Measurements from ENCODE around the gene NKAIN2.
"Not testable (repeated sequence)": the region's sequence is repeated elsewhere in the genome, so short reads cannot be mapped to it uniquely, and the experiment has no call there.

NKAIN2 gene

DNA sequence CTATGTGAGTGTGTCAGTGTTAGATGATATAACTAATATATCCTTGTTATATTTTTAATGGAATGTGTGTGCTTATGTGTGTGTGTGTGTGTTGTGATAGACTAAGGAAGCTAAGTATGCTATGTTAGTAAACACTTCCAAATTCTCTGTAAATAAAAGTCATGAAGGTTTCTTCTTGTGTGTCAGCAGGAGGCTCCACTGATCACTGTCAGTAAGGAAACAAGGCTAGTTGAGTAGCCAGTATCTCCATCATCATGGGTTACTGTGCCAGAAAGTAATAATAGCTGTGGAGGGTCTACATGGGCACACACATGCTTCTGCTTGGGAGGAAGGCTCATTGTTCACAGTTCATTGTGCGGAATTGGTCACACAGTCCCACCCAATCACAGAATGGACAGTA lies 855.8 kb downstream of the NKAIN2 start:
- DNase-seq = no peak

DNA sequence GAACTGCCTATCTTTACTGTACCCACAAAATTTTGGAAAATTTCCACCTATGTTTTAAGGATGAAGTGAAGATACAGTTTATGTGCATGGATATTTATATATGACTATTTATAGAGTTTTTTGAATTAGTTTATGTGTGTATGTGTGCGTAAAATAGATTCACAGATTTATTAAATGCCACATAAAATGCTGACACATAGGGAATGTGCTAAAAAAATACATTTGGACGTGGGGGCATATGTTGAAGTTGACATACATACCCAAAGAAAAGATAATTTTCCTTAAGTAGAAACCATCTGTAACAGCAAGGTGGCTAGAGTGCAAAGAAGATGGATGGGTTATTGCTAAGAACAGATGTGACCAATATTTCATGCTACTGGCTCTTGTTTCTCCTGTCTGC lies 856.5 kb downstream of the NKAIN2 start:
- no peak for DNase-seq

DNA sequence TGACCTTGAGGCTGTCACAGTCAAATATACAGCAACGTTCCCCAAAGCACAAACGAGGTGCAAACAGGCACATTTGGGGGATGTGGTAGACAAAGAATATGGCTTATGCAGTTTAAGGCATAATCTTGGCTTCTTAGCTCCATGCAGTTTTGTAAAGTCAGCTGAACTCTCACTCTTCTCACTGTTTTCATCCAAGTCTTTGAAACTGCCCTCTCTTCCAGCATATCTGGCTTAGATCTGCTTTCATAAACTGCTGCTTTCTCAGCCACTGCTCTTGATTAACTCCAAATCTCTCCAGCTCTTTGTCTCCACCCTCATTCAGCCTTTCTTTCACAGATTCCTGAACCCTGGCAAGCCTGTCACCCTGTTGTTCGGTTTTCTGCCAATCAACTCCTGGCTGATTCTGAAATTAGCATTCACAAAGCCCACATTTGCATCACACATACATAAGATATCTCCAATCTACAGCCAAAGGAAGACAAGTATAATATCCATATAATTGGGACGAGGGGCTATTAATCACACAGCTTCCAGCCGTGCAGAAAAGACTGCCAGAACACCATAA lies 857.5 kb downstream of the NKAIN2 start:
- no peak for DNase-seq

DNA sequence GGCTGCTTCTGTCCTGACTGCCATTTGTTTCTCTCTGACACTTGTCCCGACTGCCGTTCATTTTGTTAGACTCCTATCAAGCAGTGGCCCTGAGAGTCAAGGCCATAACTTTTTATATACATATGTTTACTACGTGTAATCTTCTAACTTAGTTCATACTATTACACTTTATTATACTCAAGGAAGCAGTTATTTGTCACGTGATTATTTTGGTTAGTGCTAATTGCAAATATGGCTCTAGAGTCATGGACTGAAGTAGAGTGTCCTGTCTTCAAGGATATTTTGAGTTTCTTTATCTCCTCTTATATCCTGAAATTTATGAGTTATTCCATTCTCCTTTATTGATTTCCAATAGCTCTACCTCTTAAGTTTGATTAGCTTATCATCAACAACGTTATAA lies 864.4 kb downstream of the NKAIN2 start:
- DNase-seq = no peak

DNA sequence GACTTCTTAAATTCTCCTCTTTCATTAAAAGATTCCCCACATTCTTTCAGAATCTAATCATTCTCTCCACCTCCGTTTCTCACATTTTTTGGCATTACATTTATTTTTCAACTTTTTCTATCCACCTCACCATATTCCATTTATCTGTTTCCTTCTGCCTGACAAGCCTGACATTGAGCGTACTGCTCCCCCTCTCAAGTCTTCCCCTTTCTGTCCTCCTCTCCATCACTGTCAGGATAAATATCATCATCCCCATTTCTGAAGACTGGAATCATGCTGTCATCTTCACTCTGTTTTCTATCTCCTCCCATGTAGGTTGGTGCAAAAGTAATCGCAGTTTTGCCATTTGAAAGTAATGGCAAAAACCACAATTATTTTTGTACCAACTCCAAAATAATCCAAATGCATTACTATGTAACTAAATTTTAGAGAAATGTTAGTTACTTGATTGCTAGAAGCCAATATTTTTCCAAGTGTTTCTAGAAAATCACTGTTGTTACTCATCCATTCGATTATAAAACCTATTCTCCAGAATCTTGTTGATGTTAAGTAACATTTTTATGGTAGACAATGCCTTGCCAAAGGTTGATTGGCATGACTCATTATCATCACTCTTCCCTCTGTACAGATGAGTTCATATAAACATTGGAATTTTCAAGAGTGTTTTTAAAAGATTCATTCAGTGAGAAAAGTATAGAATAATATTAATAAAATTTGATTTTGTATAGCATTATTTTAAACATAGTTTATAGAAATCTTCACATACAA lies 866.2 kb downstream of the NKAIN2 start:
- DNase-seq = no peak

DNA sequence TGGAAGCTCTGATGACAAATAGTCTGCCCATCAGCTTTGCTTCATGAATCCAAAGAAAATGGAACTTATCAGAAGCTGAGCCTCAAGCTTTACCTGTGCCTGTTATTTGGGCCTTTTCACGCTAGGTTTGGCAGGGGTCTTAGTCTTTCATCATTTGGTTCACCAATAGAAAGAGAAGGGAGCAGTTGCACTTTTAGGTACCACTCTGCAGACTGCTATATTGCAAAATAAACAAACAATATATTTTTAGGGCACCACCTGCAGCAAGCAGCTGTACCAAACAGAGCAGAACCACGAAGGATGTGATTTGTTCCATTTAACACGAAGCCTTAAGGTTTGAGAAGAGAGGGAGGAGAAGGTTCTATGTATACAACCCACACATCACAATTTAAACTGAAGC lies 867.1 kb downstream of the NKAIN2 start:
- no peak for DNase-seq

DNA sequence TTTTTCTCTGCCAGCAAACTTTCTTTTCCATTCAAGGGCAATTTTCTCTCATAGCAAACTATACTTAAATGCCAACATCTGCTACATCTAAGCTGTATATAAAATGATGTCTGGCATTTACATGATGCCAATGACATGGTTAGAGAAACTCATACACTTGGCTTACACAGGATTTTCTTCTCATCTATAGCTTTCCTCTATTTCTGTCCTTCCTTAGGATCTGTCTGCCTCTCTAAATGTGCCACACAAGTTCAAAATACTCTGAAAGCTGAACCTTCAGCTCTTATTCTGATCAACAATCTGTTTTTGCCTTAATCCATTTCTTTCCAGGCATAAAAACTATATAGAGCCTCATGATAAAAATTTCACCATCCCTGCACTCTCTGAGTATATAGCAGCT lies 867.7 kb downstream of the NKAIN2 start:
- DNase-seq = no peak

DNA sequence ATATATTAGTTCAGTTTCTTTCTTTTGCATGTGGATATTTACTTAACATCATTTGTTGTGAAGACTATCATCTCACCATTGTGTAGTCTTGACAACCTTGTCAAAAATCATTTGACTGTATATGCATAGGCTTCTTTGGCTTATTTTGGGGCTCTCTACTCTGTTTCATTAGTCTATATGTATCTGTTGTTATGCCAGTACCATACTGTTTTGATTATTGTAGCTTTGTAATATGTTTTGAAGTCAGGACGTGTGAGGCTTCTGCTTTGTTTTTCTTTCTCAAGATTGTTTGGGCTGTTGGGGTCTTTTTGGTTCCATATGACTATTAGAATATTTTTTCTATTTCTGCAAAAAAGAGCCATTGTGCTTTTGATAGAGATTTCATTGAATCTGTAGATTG lies 870.4 kb downstream of the NKAIN2 start:
- no peak for DNase-seq

DNA sequence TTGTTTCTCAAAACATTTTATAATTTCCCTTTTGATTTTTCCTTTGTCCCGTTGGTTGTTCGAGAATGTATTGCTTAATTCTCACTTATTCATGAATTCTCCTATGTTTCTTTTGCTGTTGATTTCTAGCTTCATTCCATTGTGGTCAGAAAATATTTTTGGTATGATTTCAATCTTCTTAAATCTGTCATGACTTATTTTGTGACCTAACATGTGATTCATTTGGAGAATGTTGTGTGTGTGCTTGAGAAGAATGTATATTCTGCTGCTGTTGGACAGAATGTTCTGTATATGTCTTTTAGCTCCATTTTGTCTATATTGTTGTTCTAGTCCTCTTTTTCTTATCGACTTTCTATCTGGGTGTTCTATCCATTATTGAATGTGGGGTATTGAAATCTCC lies 872.4 kb downstream of the NKAIN2 start:
- DNase-seq = no peak

DNA sequence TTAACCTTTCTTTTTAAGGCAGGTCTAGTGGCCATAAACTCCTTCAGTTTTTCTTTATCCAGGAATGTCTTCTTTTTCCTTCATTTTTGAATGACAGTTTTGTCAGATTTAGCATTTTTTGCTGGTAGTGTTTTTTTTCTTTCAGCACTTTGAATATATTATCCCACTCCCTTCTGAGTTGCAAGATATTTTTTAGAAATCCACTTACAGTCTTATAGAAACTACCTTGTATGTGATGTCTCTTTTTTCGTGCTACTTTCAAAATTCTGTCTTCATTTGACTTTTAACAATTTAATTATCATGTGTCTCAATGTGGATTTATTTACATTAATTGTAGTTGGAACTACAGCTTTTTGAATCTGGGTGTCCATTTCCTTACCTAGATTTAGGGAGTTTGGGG lies 874.2 kb downstream of the NKAIN2 start:
- DNase-seq = no peak

DNA sequence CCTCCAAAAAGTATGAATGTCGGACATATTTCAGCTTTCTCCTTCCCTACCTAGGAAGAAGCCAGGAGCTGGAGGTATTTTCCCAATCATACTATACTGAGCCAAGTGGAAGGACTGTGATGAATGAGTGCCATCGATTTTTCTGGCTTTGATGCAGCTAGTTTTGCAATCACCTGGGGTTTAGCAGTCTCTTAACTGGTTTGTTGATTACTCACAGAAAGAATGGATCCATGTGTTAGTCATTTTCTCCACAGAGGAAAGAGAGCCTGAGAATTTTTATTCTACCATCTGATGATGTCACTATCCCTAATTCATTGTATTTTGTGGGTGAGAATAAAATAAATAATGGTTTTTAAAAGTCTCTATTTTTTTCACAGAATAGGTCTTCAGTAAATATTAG lies 875.7 kb downstream of the NKAIN2 start:
- DNase-seq = no peak

DNA sequence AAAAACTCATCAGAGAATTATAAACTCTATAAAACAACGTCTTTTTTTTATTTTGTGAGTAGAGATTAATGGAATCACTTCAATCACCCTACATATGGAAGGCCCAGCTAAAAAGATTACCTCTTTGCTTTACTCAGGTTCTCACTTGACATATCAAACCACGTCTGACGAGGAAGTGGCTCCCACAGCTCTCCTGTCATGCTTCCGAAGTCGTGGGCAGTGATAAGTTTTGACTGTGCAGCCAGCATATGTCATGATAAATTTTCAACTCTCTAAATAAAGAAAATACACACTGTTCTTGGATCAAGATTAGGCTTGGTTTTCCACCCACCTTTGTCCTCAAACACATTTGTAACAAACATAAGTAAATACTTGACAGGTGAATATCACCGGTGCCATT lies 879.1 kb downstream of the NKAIN2 start:
- DNase-seq = no peak

DNA sequence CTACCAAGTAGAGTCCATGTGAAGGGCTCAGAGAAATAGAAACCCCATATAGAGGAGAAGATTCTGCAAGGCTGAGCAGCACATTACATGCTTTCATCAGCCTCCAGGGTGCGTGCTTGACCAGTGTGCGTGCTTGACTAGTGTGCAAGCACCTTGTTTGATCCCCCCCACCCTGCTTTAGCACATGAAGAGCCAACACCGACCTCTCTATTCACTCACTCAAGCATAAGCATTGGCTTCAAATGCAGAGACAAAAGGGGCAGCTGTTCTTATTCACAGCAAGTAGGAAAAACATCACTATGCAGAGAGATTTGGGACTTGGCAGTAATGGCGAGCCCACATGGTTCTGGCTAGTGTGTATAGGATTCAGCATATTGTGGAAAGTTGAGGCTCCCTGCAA lies 879.8 kb downstream of the NKAIN2 start:
- no peak for DNase-seq

DNA sequence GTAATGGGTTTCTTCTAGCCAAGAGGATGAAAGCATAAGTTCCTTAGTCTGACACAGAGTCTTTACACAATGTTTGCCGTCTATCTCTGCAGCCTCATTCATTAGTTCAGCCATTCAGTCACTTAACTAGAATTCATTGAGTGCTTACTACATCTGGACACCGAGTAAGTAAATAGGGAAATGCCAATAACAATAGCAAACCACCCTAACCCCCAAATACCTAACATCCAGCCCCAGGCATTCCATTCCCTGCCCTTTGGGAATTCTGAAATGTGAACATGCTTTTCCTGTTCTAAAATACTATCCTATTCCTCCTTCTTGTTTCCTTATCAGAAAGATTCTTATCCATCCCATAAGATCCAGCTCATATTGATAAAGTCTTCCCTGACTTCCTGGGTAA lies 881.0 kb downstream of the NKAIN2 start:
- DNase-seq = no peak

DNA sequence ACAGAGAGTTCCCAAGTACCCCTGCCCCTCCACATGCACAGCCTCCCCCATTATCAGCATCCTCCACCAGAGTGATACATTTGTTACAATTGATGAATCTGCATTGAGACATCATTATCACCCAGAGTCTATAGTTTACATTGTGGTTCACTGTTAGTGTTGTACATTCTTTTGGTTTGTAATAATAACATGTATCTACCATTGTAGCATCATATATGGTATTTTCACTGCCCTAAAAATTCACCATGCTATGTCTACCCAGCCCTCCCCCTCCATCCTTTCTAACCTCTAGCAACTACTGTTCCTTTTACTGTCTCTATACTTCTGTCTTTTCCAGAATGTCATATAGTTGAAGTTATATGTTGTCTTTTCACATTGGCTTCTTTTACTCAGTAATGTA lies 884.7 kb downstream of the NKAIN2 start:
- DNase-seq = no peak

DNA sequence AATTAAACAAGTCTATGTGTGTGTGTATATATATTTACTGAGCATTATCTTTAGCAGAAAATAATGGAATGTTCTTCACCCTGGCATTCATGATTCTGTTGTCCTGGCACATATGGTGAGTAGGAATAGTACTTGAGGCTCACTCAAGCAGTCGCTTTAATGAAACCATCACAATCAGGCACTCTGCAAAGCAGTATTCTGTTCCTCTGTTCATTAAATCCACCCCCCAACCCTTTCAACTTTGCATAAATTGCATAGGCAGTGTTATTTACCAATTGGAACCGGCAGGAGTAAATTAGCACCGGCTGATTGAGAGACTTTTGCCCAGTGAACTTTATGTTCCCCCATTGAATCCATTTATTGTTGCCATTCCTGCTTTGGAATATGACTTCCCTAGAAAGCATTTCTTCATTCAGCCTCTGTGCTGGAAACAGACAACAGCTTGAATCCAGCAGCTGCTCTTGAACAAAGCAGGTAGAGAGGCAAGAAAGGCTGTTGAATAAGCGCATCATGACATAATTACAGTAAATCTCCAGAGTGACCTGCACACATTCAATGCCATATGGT lies 890.6 kb downstream of the NKAIN2 start:
- no peak for DNase-seq

DNA sequence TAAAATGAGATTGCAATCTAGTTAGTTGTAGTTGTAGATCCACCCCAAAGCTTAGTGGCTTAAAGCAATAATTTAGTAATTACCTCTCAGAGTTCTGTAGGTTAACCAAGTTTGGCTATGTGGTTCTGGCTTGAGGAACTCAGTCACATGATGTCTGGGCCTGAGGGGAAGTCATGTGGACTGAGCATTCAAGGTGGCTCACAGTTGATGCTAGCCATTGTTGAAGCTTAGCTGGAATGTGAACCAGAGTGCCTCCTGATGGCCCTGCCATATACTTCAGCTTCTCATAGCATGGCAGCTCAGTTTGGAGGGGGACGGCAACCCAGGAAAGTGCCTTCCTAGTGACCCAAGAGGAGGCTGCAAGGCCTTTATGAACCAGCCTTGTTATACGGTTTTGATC lies 895.4 kb downstream of the NKAIN2 start:
- DNase-seq = no peak

DNA sequence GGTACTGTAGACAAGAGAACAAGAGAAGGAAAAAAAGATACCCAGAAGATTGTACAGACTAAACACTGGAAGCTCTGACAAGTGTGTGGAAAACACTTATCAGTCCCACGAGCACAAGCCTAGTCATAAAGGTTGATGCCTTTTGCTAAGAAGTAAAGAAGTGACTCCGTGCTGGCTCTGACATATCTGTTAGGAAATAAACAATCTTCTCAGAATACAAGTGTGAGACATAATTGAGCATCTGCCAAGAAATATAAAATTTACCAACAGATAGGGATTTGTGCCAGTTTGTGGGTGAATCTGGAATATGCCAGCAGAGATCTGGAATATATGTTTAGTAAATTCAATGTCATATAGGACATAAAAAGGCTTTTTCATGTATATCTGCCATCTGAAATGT lies 899.9 kb downstream of the NKAIN2 start:
- DNase-seq = no peak

DNA sequence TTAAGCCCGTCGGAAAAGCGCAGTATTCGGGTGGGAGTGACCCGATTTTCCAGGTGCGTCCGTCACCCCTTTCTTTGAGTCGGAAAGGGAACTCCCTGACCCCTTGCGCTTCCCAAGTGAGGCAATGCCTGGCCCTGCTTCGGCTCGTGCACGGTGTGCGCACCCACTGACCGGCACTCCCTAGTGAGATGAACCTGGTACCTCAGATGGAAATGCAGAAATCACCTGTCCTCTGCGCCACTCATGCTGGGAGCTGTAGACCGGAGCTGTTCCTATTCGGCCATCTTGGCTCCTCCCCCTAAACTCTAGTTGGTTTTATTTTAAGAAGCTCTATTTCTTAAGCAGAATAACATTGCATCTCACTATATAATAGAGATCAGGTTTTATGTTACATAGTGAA lies 908.9 kb downstream of the NKAIN2 start:
- not testable (repeated sequence) for DNase-seq

DNA sequence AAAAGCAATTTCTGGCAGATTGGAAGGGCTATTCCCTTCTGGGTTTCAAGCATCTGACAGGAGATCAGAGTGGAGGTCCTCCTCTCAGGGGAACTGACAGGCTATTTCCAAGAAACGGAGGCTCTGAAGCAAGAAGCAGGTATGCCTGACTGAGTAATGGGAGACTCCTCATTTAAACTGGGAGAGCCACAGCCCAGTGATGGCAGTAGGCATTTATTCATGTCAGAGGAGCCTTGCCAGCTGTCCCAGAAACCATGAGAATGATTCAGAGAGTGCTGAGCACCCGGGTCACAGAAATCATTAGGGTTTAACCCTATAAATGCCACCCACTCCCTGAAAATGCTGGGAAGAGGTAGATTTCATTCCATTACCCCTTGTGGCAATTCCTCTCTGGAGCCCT lies 911.1 kb downstream of the NKAIN2 start:
- DNase-seq = no peak

DNA sequence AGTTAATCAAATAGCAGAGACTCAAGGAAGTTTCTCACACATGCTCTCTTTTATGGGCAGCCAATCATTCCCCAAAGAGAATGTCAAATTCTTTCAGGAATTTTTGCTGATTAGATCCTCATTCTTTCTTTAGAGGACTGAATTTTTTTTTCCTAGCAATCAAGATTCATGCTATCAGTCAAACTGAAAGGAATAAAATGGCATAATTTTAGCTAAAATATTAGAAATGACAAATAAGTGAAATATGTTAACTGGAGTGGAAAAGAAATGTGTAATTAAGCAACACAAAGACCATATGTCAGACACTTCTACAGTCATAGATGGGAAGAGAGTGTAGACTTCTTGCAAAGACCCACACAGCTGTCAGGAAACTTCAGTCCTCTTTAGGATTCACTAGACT lies 916.2 kb downstream of the NKAIN2 start:
- no peak for DNase-seq

DNA sequence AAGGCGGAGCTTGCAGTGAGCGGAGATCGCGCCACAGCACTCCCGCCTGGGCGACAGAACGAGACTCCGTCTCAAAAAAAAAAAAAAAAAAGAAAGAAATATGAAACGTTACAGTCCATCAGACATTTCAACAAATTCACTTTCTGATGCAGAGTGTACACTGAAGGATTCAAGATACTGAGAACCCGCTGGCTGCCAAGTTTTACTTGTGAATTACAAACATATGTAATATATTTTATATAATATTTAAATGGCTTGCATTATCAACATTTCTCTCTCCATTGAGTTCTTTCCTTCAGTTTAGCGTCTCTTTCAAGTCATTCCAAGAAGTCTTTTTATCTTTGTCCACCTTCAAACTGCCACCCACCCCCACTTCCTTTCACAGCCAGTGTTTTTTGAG lies 917.7 kb downstream of the NKAIN2 start:
- DNase-seq = no peak

DNA sequence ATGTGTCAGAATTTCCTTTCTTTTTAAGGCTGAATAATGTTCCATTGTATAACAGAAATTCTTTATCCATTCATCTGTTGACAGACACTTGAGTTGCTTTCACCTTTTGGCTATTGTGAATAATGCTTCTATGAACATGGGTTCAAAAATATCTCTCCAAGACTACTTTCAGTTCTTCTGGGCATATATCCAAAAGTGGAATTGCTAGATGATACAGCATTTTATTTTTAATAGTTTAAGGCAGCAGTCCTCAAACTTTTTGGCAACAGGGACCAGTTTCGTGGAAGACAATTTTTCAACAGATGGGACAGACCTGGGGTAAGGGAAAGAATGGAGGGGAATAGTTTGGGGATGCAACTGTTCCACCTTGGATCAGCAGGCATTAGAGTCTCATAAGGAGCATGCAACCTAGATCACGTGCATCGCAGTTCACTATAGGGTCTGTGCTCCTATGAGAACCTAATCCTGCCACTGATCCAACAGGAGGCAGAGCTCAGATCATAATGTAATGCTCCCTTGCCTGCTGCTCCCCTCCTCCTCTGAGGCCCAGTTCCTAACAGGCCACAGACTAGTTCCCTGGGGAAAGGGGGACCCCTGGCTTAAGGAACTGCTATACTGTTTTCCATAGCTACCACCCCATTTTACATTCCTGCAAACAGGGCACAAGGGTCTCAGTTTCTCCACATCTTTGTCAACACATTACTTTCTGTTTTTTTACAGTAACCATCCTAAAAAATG lies 918.6 kb downstream of the NKAIN2 start:
- no peak for DNase-seq

DNA sequence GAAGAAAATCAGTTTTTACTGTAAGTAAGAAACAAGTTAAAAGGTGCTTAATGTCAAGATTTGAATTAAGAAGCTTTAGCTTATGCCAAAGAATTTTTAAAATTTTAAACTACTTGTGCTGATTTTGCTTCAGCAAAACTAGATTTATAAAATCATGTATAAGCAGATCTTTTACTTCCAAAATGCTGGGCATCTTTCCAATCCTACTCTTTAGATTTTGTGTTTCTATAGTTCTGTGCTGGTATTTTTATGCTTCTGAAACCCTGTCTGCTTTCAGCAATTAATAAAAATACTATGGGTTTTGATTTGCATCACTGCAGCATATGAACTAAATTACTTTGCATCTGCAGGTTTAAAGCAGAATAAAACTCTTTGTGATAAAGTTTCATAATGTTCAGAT lies 920.0 kb downstream of the NKAIN2 start:
- DNase-seq = no peak

Measured in GDM1 (cell line).